ENCODE measurements around the gene TPCN2.
"Not testable (repeated sequence)": the region's sequence is repeated elsewhere in the genome, so short reads cannot be mapped to it uniquely, and the experiment has no call there.

Gene TPCN2

DNA sequence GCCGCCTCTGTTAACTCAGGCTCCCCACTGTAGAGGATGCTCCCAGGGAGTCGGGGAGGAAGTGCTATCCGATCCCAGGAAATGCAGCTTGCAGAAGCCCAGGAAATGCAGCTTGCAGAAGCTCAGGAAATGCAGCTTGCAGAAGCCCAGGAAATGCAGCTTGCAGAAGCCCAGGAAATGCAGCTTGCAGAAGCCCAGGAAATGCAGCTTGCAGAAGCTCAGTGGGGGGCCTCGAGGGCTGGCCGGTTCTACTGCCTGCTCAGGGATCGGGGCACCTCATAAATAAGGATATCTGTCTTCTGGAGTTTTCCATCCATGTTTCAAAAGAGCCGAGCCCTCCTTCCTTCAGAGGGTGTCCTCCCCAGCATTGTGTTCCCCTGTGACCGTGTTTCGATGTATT is 81.9 kb downstream of the TPCN2 start:
- DNase-seq (ENCODE audit: low spot score): no peak

DNA sequence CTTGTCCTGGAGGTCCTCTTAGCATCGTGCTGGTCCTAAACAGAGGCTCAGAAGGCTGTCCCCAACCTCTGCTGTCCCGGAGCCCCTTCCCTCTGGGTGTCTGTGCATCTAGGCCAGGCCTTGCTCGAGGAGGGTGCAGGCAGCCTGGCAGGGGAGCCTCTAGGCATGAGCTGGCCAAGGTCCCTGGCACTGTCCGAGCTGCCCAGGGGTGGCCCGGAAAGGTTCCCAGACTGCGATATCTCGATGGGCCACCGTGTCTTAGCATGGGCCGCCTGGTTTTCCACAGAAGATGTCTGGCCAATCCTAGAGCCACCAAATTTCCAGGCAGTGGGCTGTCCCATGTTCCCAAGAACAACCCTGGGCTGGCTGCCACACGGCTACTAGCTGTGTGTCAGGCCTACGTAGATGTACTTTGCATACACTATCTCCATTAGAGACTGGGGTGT is 82.4 kb downstream of the TPCN2 start:
- DNase-seq (ENCODE audit: low spot score): no peak

- DNase-seq (ENCODE audit: low spot score): peak; percentile 39
Measured at GRCh38 chr11:69131644-69132300, 83.0 kb downstream of the TPCN2 start.

- DNase-seq (ENCODE audit: low spot score): no peak
Measured at GRCh38 chr11:69132301-69132670, 83.6 kb downstream of the TPCN2 start.

DNA sequence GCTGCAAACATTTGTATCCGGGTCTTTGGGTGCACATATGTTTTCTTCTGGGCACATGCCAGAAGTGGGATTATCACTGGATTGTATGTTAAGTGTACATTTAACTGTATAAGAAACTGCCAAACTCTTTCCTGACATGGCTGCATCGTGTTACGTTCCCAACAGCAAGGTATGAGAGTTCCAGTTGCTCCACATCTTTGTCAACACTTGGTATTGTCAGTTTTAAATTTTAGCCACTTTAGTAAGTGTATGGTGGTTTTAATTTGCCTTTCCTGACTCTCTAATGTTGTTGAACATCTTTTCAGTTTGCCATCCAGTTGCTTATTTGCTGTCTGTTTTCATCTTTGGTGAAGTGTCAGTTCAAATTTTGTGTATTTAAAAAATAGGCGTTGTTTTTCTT is 84.5 kb downstream of the TPCN2 start:
- no peak for DNase-seq (ENCODE audit: low spot score)

DNA sequence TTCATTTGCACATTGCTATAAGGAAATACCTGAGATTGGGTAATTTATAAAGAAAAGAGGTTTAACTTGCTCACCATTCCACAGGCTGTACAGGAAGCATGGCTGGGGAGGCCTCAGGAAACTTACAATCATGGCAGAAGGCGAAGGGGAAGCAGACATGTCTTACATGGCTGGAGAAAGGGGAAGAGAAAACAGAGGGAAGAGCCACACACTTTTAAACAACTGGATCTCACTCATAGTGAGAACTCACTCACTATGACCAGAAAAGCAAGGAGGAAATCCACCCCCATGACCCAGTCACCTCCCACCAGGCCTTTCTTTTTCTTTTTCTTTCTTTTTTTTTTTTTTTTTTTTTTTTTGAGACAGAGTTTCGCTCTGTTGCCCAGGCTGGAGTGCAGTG is 85.5 kb downstream of the TPCN2 start:
- DNase-seq (ENCODE audit: low spot score): not testable (repeated sequence)

GRCh38 chr11:69134957-69135356 is 86.2 kb downstream of the TPCN2 start:
- DNase-seq (ENCODE audit: low spot score): no peak

DNA sequence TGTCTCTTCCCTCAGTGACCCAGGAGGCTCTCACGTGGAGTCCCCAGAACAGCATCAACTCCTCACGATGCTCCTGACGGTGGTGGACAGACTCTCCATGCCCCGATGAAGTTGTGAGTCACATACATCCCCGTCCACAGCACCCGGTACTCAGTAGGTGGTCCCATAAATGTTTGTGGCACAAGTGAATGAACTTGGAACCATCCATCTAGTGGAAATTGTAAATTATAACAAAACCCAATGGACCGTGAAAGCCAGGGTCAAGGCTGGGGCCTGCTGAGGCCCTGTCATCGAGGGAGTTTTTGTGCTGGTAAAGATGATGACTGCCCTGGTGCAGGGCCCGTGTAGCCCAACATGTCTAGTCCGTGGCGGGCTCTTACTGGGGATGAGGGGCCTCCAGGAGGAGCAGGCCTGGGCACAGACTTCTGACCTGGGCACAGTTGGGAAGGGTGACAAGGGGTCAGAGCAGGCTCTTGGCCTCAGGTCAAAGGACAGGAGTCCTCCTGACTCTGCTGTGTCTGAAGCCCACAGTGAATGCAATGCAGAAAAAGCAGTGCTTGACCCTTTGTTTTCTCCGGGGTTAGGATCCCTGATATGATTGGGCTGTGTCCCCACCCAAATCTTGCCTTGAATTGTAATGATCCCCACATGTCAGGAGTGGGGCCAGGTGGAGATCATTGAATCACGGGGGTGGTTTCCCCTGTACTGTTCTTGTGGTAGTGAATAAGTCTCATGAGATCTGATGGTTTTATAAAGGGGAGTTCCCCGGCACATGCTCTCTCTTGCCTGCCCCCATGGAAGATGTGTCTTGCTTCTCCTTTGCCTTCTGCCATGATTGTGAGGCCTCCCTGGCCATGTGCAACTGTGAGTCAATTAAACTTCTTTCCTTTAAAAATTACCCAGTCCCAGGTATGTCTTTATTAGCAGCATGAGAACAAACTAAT is 87.0 kb downstream of the TPCN2 start:
- no peak for DNase-seq (ENCODE audit: low spot score)

- DNase-seq (ENCODE audit: low spot score): no peak
Measured at GRCh38 chr11:69136471-69136870, 87.7 kb downstream of the TPCN2 start.

- DNase-seq (ENCODE audit: low spot score): no peak
Measured at GRCh38 chr11:69137151-69137844, 88.6 kb downstream of the TPCN2 start.

- no peak for DNase-seq (ENCODE audit: low spot score)
Measured at GRCh38 chr11:69138265-69138664, 89.5 kb downstream of the TPCN2 start.

GRCh38 chr11:69140161-69140560 is 91.4 kb downstream of the TPCN2 start:
- not testable (repeated sequence) for DNase-seq (ENCODE audit: low spot score)

GRCh38 chr11:69140635-69141034 is 91.9 kb downstream of the TPCN2 start:
- DNase-seq (ENCODE audit: low spot score): no peak

- DNase-seq (ENCODE audit: low spot score): no peak
Measured at GRCh38 chr11:69141742-69142141, 93.0 kb downstream of the TPCN2 start.

GRCh38 chr11:69142895-69143294 is 94.2 kb downstream of the TPCN2 start:
- no peak for DNase-seq (ENCODE audit: low spot score)

DNA sequence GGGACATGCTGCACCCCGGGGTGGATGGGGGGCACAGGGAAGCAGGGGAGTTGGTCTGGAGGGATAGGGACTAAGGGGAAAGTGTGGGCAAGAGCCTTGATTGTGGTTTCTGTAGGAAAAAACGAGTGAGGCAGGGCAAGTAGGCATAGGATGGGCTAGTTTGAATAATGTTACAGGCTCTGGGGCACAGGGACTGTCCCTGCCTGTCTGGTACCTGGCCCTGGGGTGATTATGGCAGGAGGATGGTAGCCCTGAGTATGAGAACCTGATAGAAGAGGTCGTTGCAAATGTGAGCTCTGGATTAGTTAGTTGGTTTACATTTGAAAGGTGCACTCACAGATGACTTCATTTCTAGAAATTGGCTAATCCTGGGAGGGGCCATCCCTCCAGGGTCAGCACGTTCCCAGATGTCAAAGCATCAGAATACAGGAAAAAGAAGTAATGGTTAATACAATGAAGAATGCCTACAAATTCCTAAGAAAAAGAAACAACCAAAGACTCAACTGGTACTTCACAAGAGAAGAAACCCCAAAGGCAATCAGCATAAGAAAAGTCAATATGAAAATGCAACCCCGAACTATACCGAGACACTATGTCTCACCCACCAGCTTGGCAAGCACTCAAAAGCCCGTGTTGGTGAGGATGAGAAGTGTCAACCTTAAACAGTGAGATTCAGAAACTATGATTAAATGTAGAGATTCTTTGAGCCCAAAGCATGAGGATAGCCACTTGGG is 95.8 kb downstream of the TPCN2 start:
- no peak for DNase-seq (ENCODE audit: low spot score)

DNA sequence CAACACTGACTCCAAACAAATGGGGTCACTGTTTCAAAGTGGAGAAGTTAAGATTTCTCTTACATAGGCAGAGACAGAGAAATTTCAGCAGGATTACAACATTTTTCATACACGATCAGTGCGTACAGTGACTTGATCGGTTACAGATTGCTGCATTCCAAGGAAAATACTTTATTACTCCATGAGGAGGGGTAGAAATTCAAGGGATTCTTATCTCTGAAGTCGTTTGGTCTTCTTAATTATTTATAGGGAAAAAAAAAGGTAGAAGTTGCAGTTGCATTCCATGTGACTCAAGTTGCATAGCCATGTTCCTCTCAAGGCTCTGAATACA is 96.3 kb downstream of the TPCN2 start:
- DNase-seq (ENCODE audit: low spot score): no peak

DNA sequence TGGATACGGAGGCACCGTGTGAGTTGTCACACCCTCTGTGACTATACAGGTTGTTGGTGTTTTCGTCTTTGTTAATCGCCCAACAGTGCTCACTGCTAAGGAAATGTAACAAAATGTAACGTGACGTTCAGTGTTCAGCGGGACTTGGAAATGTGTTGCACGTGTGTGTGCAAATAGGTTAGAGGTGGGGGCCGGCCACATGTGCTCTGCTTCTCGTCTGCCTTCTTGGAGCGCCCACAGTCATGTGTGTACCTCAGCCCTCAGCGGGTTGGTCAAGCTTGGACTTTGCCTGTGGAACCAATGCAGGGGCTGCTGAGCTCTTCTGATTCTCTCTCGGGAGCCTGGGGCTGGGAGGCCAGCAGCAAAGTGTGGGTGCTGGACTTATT is 99.6 kb downstream of the TPCN2 start:
- DNase-seq (ENCODE audit: low spot score): no peak

DNA sequence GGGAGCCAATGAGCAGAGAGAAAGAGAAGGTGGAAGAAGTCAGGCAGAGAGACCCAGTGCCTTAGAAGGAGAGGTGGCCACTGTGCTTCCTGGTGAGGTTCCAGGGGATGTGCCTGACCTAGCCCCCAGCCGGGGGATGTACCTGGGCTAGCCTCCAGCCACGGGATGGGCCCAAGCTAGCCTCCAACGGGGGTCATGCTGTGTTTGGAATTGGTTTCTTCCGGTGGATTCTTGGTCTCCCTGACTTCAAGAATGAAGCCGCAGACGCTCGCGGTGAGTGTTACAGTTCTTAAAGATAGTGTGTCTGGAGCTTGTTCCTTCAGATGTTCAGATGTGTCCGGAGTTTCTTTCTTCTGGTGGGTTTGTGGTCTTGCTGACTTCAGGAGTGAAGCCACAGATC is 100.1 kb downstream of the TPCN2 start:
- DNase-seq (ENCODE audit: low spot score): no peak

DNA sequence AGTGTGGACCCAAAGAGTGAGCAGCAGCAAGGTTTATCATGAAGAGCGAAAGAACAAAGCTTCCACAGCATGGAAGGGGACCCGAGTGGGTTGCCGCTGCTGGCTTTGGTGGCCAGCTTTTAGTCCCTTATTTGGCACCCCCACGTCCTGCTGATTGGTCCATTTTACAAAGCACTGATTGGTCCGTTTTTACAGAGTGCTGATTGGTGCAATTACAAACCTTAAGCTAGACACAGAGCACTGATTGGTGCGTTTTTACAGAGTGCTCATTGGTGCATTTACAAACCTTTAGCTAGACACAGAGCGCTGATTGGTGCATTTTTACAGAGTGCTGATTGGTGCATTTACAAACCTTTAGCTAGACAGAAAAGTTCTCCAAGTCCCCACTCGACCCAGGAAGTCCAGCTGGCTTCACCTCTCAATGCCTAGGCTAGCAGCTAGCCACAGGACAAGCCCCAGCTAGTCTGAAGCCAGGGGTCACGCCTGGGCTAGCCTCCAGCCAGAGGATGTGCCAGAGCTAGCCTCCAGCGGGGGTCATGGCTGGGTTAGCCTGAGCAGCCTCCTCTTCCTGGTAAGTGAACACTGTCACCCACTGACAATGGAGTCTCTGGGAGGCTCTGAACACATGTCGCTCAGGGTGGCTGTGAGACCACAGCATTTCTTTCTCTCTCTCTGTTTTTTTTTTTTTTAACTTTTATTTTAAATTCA is 100.8 kb downstream of the TPCN2 start:
- not testable (repeated sequence) for DNase-seq (ENCODE audit: low spot score)

- no peak for DNase-seq (ENCODE audit: low spot score)
Measured at GRCh38 chr11:69150175-69150574, 101.4 kb downstream of the TPCN2 start.

GRCh38 chr11:69151836-69152235 is 103.1 kb downstream of the TPCN2 start:
- no peak for DNase-seq (ENCODE audit: low spot score)
